ENCODE data around the gene MPL.

GRCh38 chr1:43293896-43294760 is 43.5 kb upstream of the MPL start:
- no peak for TF ChIP-seq CTCF (conservative IDR thresholded peaks at IDR 0.05 in 1 of 2, IDR thresholded peaks at IDR 0.05 in 1 of 2; ENCODE audit: extremely low read depth in 1 of 2, insufficient read depth in 1 of 2, low read depth in 1 of 2, low read length in 2 of 2)
- TF ChIP-seq EZH2 (IDR thresholded peaks at IDR 0.05; ENCODE audit: borderline replicate concordance, low read length) = no peak

All from mammary epithelial cell (primary cell).